ENCODE data around the gene CCDC57. TPM values are rescaled to one million over a fixed set of nuclear protein-coding genes. Genes with fewer than 3 reads are reported as not detected.

CCDC57 gene
- total and polyA plus RNA-seq, 2 of the 8 experiments (the other 6 are each of a cell fraction or from before 2014, with no cell fraction given): 8.4 to 12.9 TPM

DNA sequence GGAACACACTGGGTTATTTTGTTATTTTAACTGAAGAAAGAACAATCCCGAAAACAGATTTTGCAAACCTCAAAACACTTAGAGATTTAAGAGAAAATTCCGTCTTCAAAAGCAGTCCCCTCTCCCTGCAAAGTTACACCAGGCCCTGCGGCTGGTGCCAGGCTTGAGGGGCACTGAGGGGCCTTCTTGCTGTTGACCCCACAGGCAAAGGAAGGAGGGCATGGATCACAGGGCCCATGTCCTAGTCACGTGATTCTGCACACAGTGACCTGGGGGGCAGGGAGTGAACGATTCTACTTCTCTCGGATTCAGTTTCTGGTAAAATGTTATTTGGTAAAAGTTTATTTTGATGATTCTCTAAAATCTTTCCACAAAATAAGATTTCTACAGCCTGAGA lies 59.3 kb downstream of the CCDC57 start (continued):
- no peak for TF ChIP-seq ASH2L (IDR thresholded peaks at IDR 0.05; ENCODE audit: low read length)
- no peak for TF ChIP-seq SIN3A (conservative IDR thresholded peaks at IDR 0.05 in 1 of 2, IDR thresholded peaks at IDR 0.05 in 1 of 2; ENCODE audit: low read depth in 1 of 2, low read length in 2 of 2)
- no peak for TF ChIP-seq HDAC2 (IDR thresholded peaks at IDR 0.05; ENCODE audit: borderline replicate concordance in 1 of 2, low read depth in 2 of 2, low read length in 2 of 2)
